ENCODE data around the gene HMGN4. TPM values are rescaled to one million over a fixed set of nuclear protein-coding genes. Genes with fewer than 3 reads are reported as not detected.

Gene HMGN4
- total RNA-seq, 1 donor from 2014 or later, result 39.7 TPM

Other genes starting within 250 kb of the HMGN4 start
- gene BTN3A2, start 173.2 kb upstream of the HMGN4 start, total RNA-seq, result 5.1 and 5.3 TPM in 2 replicates
- 26.8 and 33.4 TPM in 2 replicates for gene BTN2A2, start 155.3 kb upstream of the HMGN4 start, total RNA-seq
- gene BTN3A1, start 136.1 kb upstream of the HMGN4 start, total RNA-seq, result 9.6 and 10.5 TPM in 2 replicates
- 2.4 and 3.1 TPM in 2 replicates for gene BTN3A3, start 97.9 kb upstream of the HMGN4 start, total RNA-seq
- 24.7 and 26.4 TPM in 2 replicates for gene BTN2A1, start 80.4 kb upstream of the HMGN4 start, total RNA-seq
- 1.5 and 1.6 TPM in 2 replicates for gene BTN1A1, start 38.1 kb upstream of the HMGN4 start, total RNA-seq
- 23.6 and 25.5 TPM in 2 replicates for gene ABT1, start 58.6 kb downstream of the HMGN4 start, total RNA-seq
- 39.7 and 46.5 TPM in 2 replicates for gene ZNF322, start 121.4 kb downstream of the HMGN4 start, total RNA-seq

All from progenitor cell of endocrine pancreas (in vitro differentiated cells).